DMS53 treated with DMSO at 0.1 percent for 48 hours (cell line): ENCODE data around the gene C4B.
"Not testable (repeated sequence)": the region's sequence is repeated elsewhere in the genome, so short reads cannot be mapped to it uniquely, and the experiment has no call there.

Experiments used
- DNase-seq: peaks from one replicate; lab custom pipeline; 2025; ENCODE audit not compliant: unreplicated experiment; lab: John Stamatoyannopoulos, UW

Gene C4B

GRCh38 chr6:31980998-31981397 is 33.6 kb upstream of the C4B start:
- DNase-seq = not testable (repeated sequence)

GRCh38 chr6:31981744-31982143 is 32.9 kb upstream of the C4B start, which contains the start of gene C4A:
C4A (plus strand) TSS chr6:31982057; CDS start chr6:31982108, 51 bp downstream.
- DNase-seq = not testable (repeated sequence)

- DNase-seq = not testable (repeated sequence)
Observed at GRCh38 chr6:31989363-31989762, 25.2 kb upstream of the C4B start.

- not testable (repeated sequence) for DNase-seq
Observed at GRCh38 chr6:31994421-31994820, 20.2 kb upstream of the C4B start.

- not testable (repeated sequence) for DNase-seq
Observed at GRCh38 chr6:31996385-31996784, 18.2 kb upstream of the C4B start.

GRCh38 chr6:32002546-32003268 is 11.9 kb upstream of the C4B start:
- not testable (repeated sequence) for DNase-seq

- not testable (repeated sequence) for DNase-seq
Observed at GRCh38 chr6:32003301-32003700, 11.3 kb upstream of the C4B start.

GRCh38 chr6:32004393-32004792 is 10.2 kb upstream of the C4B start:
- not testable (repeated sequence) for DNase-seq

GRCh38 chr6:32004864-32005537 is 9.6 kb upstream of the C4B start:
- not testable (repeated sequence) for DNase-seq

- not testable (repeated sequence) for DNase-seq
Observed at GRCh38 chr6:32005538-32005880, 9.1 kb upstream of the C4B start.

- not testable (repeated sequence) for DNase-seq
Observed at GRCh38 chr6:32005991-32006529, 8.5 kb upstream of the C4B start.

GRCh38 chr6:32007086-32007485 is 7.5 kb upstream of the C4B start:
- DNase-seq = not testable (repeated sequence)

GRCh38 chr6:32008037-32008436 is 6.6 kb upstream of the C4B start:
- DNase-seq = not testable (repeated sequence)

GRCh38 chr6:32008616-32009015 is 6.0 kb upstream of the C4B start:
- not testable (repeated sequence) for DNase-seq

GRCh38 chr6:32009537-32009936 is 5.1 kb upstream of the C4B start:
- DNase-seq = not testable (repeated sequence)

GRCh38 chr6:32010856-32011530 is 3.6 kb upstream of the C4B start:
- DNase-seq = not testable (repeated sequence)

GRCh38 chr6:32012941-32013617 is 1.5 kb upstream of the C4B start:
- DNase-seq = not testable (repeated sequence)

GRCh38 chr6:32013738-32014137 is 857 bp upstream of the C4B start:
- not testable (repeated sequence) for DNase-seq

GRCh38 chr6:32022100-32022499 is 7.5 kb downstream of the C4B start:
- not testable (repeated sequence) for DNase-seq

- DNase-seq = not testable (repeated sequence)
Observed at GRCh38 chr6:32028631-32029030, 14.0 kb downstream of the C4B start.

GRCh38 chr6:32029553-32029952 is 15.0 kb downstream of the C4B start:
- DNase-seq = not testable (repeated sequence)
